Measurements from ENCODE around the gene SRC. TPM values are rescaled to one million over a fixed set of nuclear protein-coding genes. Genes with fewer than 3 reads are reported as not detected.

SRC gene
- total RNA-seq, 1 donor from 2014 or later: 1.4 TPM

DNA sequence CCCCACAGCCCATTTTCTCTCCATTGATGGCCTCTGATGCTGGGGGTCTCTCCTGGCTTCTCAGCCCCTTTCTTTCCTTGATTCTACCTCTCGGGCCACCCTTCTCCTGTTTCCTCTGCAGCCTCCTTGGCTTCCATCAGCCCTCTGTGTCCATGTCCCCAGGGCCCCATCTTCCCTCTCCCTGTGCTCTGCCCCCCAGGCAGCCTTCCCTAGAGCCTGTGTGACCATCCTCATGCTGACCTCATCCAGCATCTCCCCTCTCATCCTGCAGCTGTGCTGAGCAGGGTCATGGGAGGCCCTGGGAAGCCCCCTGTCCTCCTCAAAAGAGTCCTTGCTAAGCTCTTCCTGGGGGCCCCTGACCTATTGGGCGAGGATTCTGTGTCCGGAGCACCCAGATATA, 101.7 kb downstream of the SRC start:
- DNase-seq (ENCODE audit: low read depth in 2 of 2): no peak

- DNase-seq (ENCODE audit: low read depth in 2 of 2): no peak
These were observed 103.3 kb downstream of the SRC start for GRCh38 chr20:37449276-37449675.

DNA sequence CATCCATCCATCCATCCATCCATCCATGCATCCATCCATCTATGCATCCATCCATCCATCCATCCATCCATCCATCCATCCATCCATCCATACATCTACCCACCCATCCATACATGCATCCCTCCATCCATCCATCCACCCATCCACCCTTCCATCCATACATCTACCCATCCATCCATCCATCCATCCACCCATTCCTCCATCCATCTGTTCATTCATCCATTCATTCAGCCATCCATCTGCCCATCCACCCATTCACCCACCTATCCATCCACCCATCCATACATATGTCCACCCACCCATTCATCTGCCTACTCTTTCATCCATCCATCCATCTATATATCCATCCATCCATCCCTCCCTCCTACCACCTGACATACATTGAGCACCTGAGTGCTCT, 104.4 kb downstream of the SRC start:
- DNase-seq (ENCODE audit: low read depth in 2 of 2): no peak

- no peak for DNase-seq (ENCODE audit: low read depth in 2 of 2)
These were observed 105.7 kb downstream of the SRC start for GRCh38 chr20:37451616-37452015.

GRCh38 chr20:37452236-37452635, 106.3 kb downstream of the SRC start:
- DNase-seq (ENCODE audit: low read depth in 2 of 2): no peak

DNA sequence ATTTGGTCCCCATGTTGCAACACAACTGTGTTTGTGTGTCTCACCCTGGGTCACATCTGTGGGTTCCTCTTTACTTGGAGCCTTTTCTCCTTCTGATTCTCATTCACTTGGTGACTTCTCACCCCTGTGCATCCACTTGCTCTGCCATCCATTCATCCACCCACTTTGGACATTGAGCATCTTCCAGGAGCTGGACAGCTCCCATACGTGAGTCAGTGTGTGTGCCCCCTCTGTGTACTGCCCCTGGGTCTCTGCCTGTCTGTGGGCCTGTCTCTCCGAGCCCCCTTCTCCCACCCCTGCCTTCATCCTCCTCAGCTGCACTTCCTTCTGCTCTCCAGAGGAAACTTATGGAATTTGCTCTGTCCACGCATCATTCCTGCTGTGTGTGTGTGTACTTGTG, 107.3 kb downstream of the SRC start:
- DNase-seq (ENCODE audit: low read depth in 2 of 2): no peak

DNA sequence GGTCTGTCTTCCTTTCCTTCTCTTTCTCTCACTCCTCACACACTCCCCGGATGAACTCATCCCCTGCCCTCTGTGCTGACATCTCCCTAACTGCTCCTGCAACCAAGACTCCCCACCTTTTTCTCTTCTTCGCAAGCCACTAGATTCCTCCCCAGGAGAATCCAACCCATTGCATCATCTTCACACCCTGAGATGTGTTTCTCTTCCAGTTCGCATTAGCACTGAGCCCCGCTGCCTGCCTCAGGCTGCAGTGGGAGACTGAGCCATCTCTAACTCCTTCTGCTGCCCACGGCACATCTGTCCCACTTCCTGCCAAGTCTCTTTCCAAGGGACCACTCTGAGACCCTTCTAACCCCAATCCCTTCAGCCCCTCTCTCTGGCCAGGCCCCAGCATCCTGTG, 107.9 kb downstream of the SRC start:
- no peak for DNase-seq (ENCODE audit: low read depth in 2 of 2)

- no peak for DNase-seq (ENCODE audit: low read depth in 2 of 2)
These were observed 108.9 kb downstream of the SRC start for GRCh38 chr20:37454636-37455385.

Other genes starting within 250 kb of the SRC start
- 236 and 252 TPM in 2 replicates for gene RPN2, start 166.8 kb upstream of the SRC start, total RNA-seq
- gene MROH8, start 166.6 kb upstream of the SRC start, total RNA-seq: 0.65 and 0.79 TPM in 2 replicates
- not detected in 2 replicates for gene GHRH, start 84.3 kb upstream of the SRC start, total RNA-seq
- gene MANBAL, start 56.5 kb upstream of the SRC start, total RNA-seq: 10.1 and 10.5 TPM in 2 replicates
- gene NNAT, start 175.1 kb downstream of the SRC start, total RNA-seq: 0.22 TPM in 1 of 2 replicates, not detected in the other
- gene BLCAP, start 181.7 kb downstream of the SRC start, total RNA-seq: 42.9 and 83.3 TPM in 2 replicates